ENCODE measurements around the gene ATP4B. TPM values are rescaled to one million over a fixed set of nuclear protein-coding genes. Genes with fewer than 3 reads are reported as not detected.

ATP4B gene
- total and polyA plus RNA-seq, 2 of the 8 experiments (the other 6 are each of a cell fraction or from before 2014, with no cell fraction given): 0.05 TPM; not detected in 1

DNA sequence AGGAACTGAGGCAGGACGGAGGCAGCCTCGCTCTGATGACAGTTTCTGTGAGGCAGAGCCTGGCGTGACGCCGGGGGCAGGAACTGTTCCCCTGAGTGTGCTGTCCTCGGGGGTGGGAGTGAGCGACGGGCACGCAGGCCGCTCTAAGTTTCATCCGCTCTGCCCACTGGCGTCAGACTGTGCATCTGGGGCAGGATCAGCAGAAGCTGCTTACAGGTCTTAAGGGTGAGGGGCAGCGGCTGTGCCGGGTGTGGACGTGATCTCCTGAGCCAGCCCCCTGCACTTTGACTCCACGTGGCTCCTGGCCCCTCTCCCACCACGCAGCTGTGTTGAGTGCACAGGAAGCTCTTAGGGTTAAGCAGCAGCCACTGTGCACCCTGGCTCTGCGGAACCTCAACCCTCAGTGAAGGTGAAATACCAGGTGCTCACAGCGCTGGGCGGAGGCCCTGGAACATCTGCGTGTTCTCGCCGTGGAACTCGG, 10.5 kb upstream of the ATP4B start:
- Histone ChIP-seq H2BK12ac (ENCODE audit: low read depth, low read length) (no peak overlapping the region), H2AFZ (ENCODE audit: low read length) (no peak overlapping the region), H3K9ac (replicated peaks in 1 of 4; ENCODE audit: extremely low read depth in 1 of 4, low read depth in 3 of 4, low read length in 3 of 4) (no peak overlapping the region), H3K23me2 (ENCODE audit: low read depth, low read length) (peaks cover 5% of the 10 kb centered on the region; the same call in 1 of the 2 replicates), H4K20me1 (replicated peaks in 1 of 2; ENCODE audit: control insufficient read depth in 1 of 2, insufficient read depth in 2 of 2, low read length in 2 of 2) (peaks cover 0 to 5% of the 10 kb centered on the region in 2 experiments), H2AK5ac (ENCODE audit: low read depth, low read length) (no peak overlapping the region), H4K8ac (ENCODE audit: extremely low read depth, insufficient read depth, low read length) (no peak overlapping the region), H3K36me3 (ENCODE audit: control insufficient read depth in 2 of 4, insufficient read depth in 4 of 4, low read length in 3 of 4) (no peaks in the 10 kb centered on the region; a peak in 1 of 8 replicates), H3K4me3 (ENCODE audit: extremely low read depth in 1 of 4, insufficient read depth in 2 of 4, low read depth in 3 of 4, low read length in 4 of 4) (no peak overlapping the region), H2BK15ac (ENCODE audit: low read length) (no peak overlapping the region), H3K14ac (ENCODE audit: insufficient read length) (no peak overlapping the region), H4K91ac (replicated peaks; ENCODE audit: insufficient read length, low read length) (no peak overlapping the region), H2BK120ac (replicated peaks; ENCODE audit: low read depth, low read length) (no peak overlapping the region), H3K4ac (replicated peaks; ENCODE audit: insufficient read length, low read depth, low read length) (no peak overlapping the region), H3K27me3 (replicated peaks in 1 of 4; ENCODE audit: control insufficient read depth in 3 of 4, extremely low read depth in 1 of 4, insufficient read depth in 3 of 4, low read length in 3 of 4) (no peaks in the 10 kb centered on the region), H3K79me2 (ENCODE audit: control insufficient read depth in 1 of 2, insufficient read depth in 2 of 2, low read length in 2 of 2) (no peaks in the 10 kb centered on the region), H3K4me1 (replicated peaks in 1 of 4; ENCODE audit: control insufficient read depth in 3 of 4, insufficient read depth in 4 of 4, low read length in 3 of 4) (peaks cover 0 to 2% (median 0%) of the 10 kb centered on the region in 4 experiments; a peak in 2 of 7 replicates), H3K79me1 (ENCODE audit: low read depth, low read length) (no peaks in the 10 kb centered on the region), H3K23ac (ENCODE audit: insufficient read length) (no peak overlapping the region), H3K9me3 (ENCODE audit: insufficient read depth in 2 of 2, low read depth in 1 of 2, low read length in 1 of 2) (no peaks in the 10 kb centered on the region), H3K27ac (ENCODE audit: low read depth, low read length) (no peak overlapping the region; the same call in 1 of the 2 replicates), H3K18ac (ENCODE audit: extremely low read depth, low read length) (no peak overlapping the region), H2BK20ac (ENCODE audit: low read length) (no peak overlapping the region), H2BK5ac (ENCODE audit: low read depth, low read length) (no peak overlapping the region), H4K5ac (ENCODE audit: insufficient read length, low read depth, low read length) (no peak overlapping the region), H3K4me2 (ENCODE audit: insufficient read depth in 1 of 2, low read depth in 2 of 2, low read length in 2 of 2) (no peak overlapping the region), H3K56ac (replicated peaks; ENCODE audit: insufficient read length, low read depth, low read length) (no peak overlapping the region)
- FAIRE-seq: no peak
- TF ChIP-seq HDAC6 (IDR thresholded peaks at IDR 0.05; ENCODE audit: low read depth, low read length): no peak
- TF ChIP-seq, protein P1, sequence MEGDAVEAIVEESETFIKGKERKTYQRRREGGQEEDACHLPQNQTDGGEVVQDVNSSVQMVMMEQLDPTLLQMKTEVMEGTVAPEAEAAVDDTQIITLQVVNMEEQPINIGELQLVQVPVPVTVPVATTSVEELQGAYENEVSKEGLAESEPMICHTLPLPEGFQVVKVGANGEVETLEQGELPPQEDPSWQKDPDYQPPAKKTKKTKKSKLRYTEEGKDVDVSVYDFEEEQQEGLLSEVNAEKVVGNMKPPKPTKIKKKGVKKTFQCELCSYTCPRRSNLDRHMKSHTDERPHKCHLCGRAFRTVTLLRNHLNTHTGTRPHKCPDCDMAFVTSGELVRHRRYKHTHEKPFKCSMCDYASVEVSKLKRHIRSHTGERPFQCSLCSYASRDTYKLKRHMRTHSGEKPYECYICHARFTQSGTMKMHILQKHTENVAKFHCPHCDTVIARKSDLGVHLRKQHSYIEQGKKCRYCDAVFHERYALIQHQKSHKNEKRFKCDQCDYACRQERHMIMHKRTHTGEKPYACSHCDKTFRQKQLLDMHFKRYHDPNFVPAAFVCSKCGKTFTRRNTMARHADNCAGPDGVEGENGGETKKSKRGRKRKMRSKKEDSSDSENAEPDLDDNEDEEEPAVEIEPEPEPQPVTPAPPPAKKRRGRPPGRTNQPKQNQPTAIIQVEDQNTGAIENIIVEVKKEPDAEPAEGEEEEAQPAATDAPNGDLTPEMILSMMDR (IDR thresholded peaks at IDR 0.05; ENCODE audit: control extremely low read depth in 1 of 3, insufficient read depth in 1 of 3, low read depth in 1 of 3, low read length in 3 of 3): no peak
- ChIA-PET CTCF (ENCODE audit: partially characterized antibody) (interaction anchor here (2.0 to 3.7 kb wide), 2 partner anchors 55 to 279 kb away, joined by 6 to 19 read pairs; no protein-coding TSS in a partner anchor), POLR2A (ENCODE audit: partially characterized antibody) (no interaction called here)
- no peak for DNase-seq (ENCODE audit: low read depth in 1 of 2, low spot score in 2 of 2)
- WGBS, 2 experiments (ENCODE audit: extremely low coverage in 1 of 2, insufficient coverage in 1 of 2, insufficient read length in 1 of 2, insufficient replicate concordance in 2 of 2, low coverage in 1 of 2, low lambda C conversion rate in 2 of 2, missing lambda C conversion rate in 1 of 2): 90% methylated on average over 24 of the region's 24 CpGs; no CpG with 5 or more reads in 1 of the 2 experiments

Measured in H1 (cell line).